ENCODE results near the gene TBC1D22A.

DNA sequence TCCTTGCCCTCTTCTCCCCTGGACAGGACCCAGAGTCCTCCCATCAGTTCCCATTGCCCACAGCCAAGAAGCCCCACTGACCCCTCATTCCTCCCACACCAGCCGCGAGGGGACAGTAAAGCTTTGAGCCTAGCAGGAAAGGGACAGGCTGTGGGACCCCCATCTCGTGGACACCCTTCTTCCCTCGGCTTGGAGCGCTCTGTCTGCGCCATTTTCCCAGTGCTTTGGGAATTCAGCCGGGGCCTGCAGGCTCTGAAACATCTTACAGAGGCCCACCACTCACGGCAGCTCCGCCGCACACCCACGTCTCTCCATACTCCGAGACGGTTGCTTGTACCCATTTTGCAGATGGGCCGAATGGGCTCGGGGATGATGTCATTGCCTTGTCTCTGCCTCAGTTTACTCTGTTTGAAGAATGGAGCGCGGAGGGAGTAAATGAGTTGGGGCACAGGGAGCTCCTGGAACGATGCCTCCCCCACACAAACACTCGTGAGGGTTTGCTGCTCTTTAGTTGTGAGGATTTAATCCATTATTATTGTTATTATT is 447.7 kb downstream of the TBC1D22A start:
- TF ChIP-seq CTCF (IDR thresholded peaks at IDR 0.05; ENCODE audit: low read length) (no peak), EZH2 (optimal IDR thresholded peaks at IDR 0.05; ENCODE audit: low read depth, low read length) (no peak)
